Measurements from ENCODE around the gene SRC. TPM values are rescaled to one million over a fixed set of nuclear protein-coding genes. Genes with fewer than 3 reads are reported as not detected.

The SRC gene
- total RNA-seq, 4 donors from 2014 or later, result 1.0 to 2.3 (median 1.8) TPM

- H3K27ac ChIP-seq, result no peak overlapping the region
- no peak overlapping the region for H3K4me3 ChIP-seq
- no peaks in the 10 kb centered on the region for H3K4me1 ChIP-seq
- intact Hi-C loops (cut with DNase I; ENCODE audit: low total_unique reads), result no loop called here
- TF ChIP-seq CTCF (IDR thresholded peaks at IDR 0.05 in 4 of 5, conservative IDR thresholded peaks at IDR 0.05 in 1 of 5), result no peak
- TF ChIP-seq POLR2A (IDR thresholded peaks at IDR 0.05), result no peak
- DNase-seq (no peak), ATAC-seq (no peak)
- in situ Hi-C loops (cut with MboI; ENCODE audit: low sequenced_read_pairs in 4 of 4), result loop anchor here in 2 of 4 donors (10.0 to 25.0 kb wide), 2 partner anchors 138 to 141 kb away; partner anchors contain the start of gene BLCAP (in 1 of the 2)
- H3K9me3 ChIP-seq, result no peaks in the 10 kb centered on the region
- H3K27me3 ChIP-seq, result peaks cover 6 to 21% (median 16%) of the 10 kb centered on the region in 3 donors
- no peaks in the 10 kb centered on the region for H3K36me3 ChIP-seq
These were observed 50.6 kb downstream of the SRC start for GRCh38 chr20:37396416-37397075.

GRCh38 chr20:37397076-37397953 is 51.4 kb downstream of the SRC start:
- H3K4me3 ChIP-seq, result no peak overlapping the region

GRCh38 chr20:37397954-37398749 is 52.2 kb downstream of the SRC start:
- ATAC-seq (no peak), DNase-seq (no peak)
- H3K4me1 ChIP-seq, result no peaks in the 10 kb centered on the region
- intact Hi-C loops (cut with DNase I; ENCODE audit: low total_unique reads), result no loop called here
- no peaks in the 10 kb centered on the region for H3K9me3 ChIP-seq
- H3K4me3 ChIP-seq, result no peak overlapping the region
- no peak overlapping the region for H3K27ac ChIP-seq
- TF ChIP-seq POLR2A (IDR thresholded peaks at IDR 0.05) (no peak), CTCF (IDR thresholded peaks at IDR 0.05 in 4 of 5, conservative IDR thresholded peaks at IDR 0.05 in 1 of 5) (no peak)
- in situ Hi-C loops (cut with MboI; ENCODE audit: low sequenced_read_pairs in 4 of 4), result loop anchor here in 2 of 4 donors (10.0 to 25.0 kb wide), 2 partner anchors 137 to 139 kb away; partner anchors contain the start of gene BLCAP (in 1 of the 2)
- H3K36me3 ChIP-seq, result no peaks in the 10 kb centered on the region
- H3K27me3 ChIP-seq, result peaks cover 6 to 21% (median 16%) of the 10 kb centered on the region in 3 donors

More at GRCh38 chr20:37397076-37397953, 51.4 kb downstream of the SRC start:
- H3K4me1 ChIP-seq, result no peaks in the 10 kb centered on the region
- no peaks in the 10 kb centered on the region for H3K36me3 ChIP-seq
- H3K27ac ChIP-seq, result no peak overlapping the region
- ATAC-seq, result no peak
- H3K9me3 ChIP-seq, result no peaks in the 10 kb centered on the region
- DNase-seq, result no peak
- peaks cover 6 to 21% (median 16%) of the 10 kb centered on the region in 3 donors for H3K27me3 ChIP-seq
- in situ Hi-C loops (cut with MboI; ENCODE audit: low sequenced_read_pairs in 4 of 4), result loop anchor here in 2 of 4 donors (10.0 to 25.0 kb wide), 2 partner anchors 137 to 140 kb away; partner anchors contain the start of gene BLCAP (in 1 of the 2)
- no peak for TF ChIP-seq POLR2A (IDR thresholded peaks at IDR 0.05)
- no peak for TF ChIP-seq CTCF (IDR thresholded peaks at IDR 0.05 in 4 of 5, conservative IDR thresholded peaks at IDR 0.05 in 1 of 5)
- intact Hi-C loops (cut with DNase I; ENCODE audit: low total_unique reads), result no loop called here

Data from gastrocnemius medialis (tissue), 4 donors.